IMR-90 (cell line): Measurements from ENCODE around the gene NANS. TPM values are rescaled to one million over a fixed set of nuclear protein-coding genes. Genes with fewer than 3 reads are reported as not detected.

Experiments used
- ATAC-seq: fragments of 200-7000 bp; cut with Tn5 transposase; 2 replicates; pipeline ENCODE4 v1.9.1; 2020; ENCODE audit warnings: low read depth, mild to moderate bottlenecking, moderate library complexity
- BruUV-seq: library from RNA; stranded (reverse); fragments of 400-500 nt; replicated peaks from 2 replicates; lab custom pipeline; 2021; lab: Mats Ljungman, UMichigan
- CTCF ChIA-PET: fragments of 300-600 bp; formaldehyde crosslinking; extraction: SDS; loops from one replicate; lab custom pipeline; 2021; ENCODE audit warnings: antibody characterized with exemption; lab: Yijun Ruan, JAX
- POLR2A ChIA-PET: fragments of 300-600 bp; sonication (Branson Sonifier 250); formaldehyde crosslinking; loops from one replicate; lab custom pipeline; 2022; ENCODE audit warnings: antibody characterized with exemption; ENCODE audit not compliant: unreplicated experiment; lab: Charles Lee
- DNase-seq: peaks from one replicate; pipeline ENCODE4 v3.0.0; 2013
- H2AFZ ChIP-seq: replicated peaks from 2 replicates; pipeline ENCODE3; 2013; ENCODE audit warnings: low read length, mild to moderate bottlenecking; ENCODE audit not compliant: poor library complexity
- H2AK5ac ChIP-seq: 2 replicates; pipeline ENCODE4 v1.6.1; 2013; ENCODE audit warnings: low read depth, low read length, inconsistent platforms
- H2AK9ac ChIP-seq: replicated peaks from 2 replicates; pipeline ENCODE3; 2013; ENCODE audit warnings: mild to moderate bottlenecking, low read depth, low read length, moderate library complexity; ENCODE audit not compliant: poor library complexity
- H2BK120ac ChIP-seq: 2 replicates; pipeline ENCODE4 v1.6.1; 2013; ENCODE audit warnings: low read depth, low read length, inconsistent platforms
- H2BK15ac ChIP-seq: 3 replicates; pipeline ENCODE4 v1.6.1; 2013; ENCODE audit warnings: low read depth, low read length, inconsistent platforms
- H2BK20ac ChIP-seq: 2 replicates; pipeline ENCODE4 v1.6.1; 2013; ENCODE audit warnings: low read depth, mild to moderate bottlenecking, inconsistent platforms, low read length, moderate library complexity
- H2BK5ac ChIP-seq: 2 replicates; pipeline ENCODE4 v1.6.1; 2013; ENCODE audit warnings: mild to moderate bottlenecking, low read depth, low read length, inconsistent platforms; ENCODE audit not compliant: poor library complexity, severe bottlenecking
- H3K14ac ChIP-seq: replicated peaks from 2 replicates; pipeline ENCODE4 v1.6.1; 2013; ENCODE audit warnings: low read depth, low read length, inconsistent platforms
- H3K18ac ChIP-seq: 2 replicates; pipeline ENCODE4 v1.6.1; 2013; ENCODE audit warnings: low read depth, low read length, control low read depth
- H3K23ac ChIP-seq: 2 replicates; pipeline ENCODE4 v1.6.1; 2013; ENCODE audit warnings: low read depth, low read length, inconsistent platforms
- H3K27ac ChIP-seq: 2 replicates; pipeline ENCODE4 v1.5.1; 2013; ENCODE audit warnings: mild to moderate bottlenecking, control low read depth, low read length; ENCODE audit not compliant: insufficient read depth
- H3K27me3 ChIP-seq: 2 replicates; pipeline ENCODE4 v1.6.1; 2013; ENCODE audit warnings: low read length; ENCODE audit not compliant: control insufficient read depth, insufficient read depth
- H3K36me3 ChIP-seq: 2 replicates; pipeline ENCODE4 v1.6.1; 2013; ENCODE audit warnings: low read length, mixed read lengths; ENCODE audit not compliant: control insufficient read depth, insufficient read depth
- H3K4ac ChIP-seq: 2 replicates; pipeline ENCODE4 v1.6.1; 2013; ENCODE audit warnings: low read depth, low read length, inconsistent platforms
- H3K4me1 ChIP-seq: 2 replicates; pipeline ENCODE4 v1.6.1; 2013; ENCODE audit warnings: low read length, mixed read lengths; ENCODE audit not compliant: control insufficient read depth, insufficient read depth
- H3K4me2 ChIP-seq: 2 replicates; pipeline ENCODE4 v1.6.1; 2013; ENCODE audit warnings: low read depth, mild to moderate bottlenecking, control low read depth, low read length, moderate library complexity
- H3K4me3 ChIP-seq: 2 replicates; pipeline ENCODE4 v1.5.1; 2013; ENCODE audit warnings: low read depth, mild to moderate bottlenecking, control low read depth, low read length, moderate library complexity; ENCODE audit not compliant: insufficient read depth
- H3K56ac ChIP-seq: 2 replicates; pipeline ENCODE4 v1.6.1; 2013; ENCODE audit warnings: low read length, inconsistent platforms; ENCODE audit not compliant: insufficient read depth; ENCODE audit errors: extremely low read depth
- H3K79me1 ChIP-seq, 2 experiments: 2 replicates each; pipeline ENCODE4 v1.6.1; 2013; ENCODE audit warnings: low read length in 2 of 2, inconsistent platforms in 1 of 2, low read depth in 1 of 2
- H3K9ac ChIP-seq: 2 replicates; pipeline ENCODE4 v1.6.1; 2013; ENCODE audit warnings: low read depth, low read length, control low read depth
- H3K9me1 ChIP-seq: 2 replicates; pipeline ENCODE4 v1.6.1; 2013; ENCODE audit warnings: low read length, inconsistent platforms; ENCODE audit not compliant: insufficient read depth
- H3K9me3 ChIP-seq: 2 replicates; pipeline ENCODE4 v1.6.1; 2013; ENCODE audit warnings: low read length; ENCODE audit not compliant: control insufficient read depth, insufficient read depth
- H4K20me1 ChIP-seq: 2 replicates; pipeline ENCODE4 v1.6.1; 2013; ENCODE audit warnings: low read length, inconsistent platforms; ENCODE audit not compliant: insufficient read depth
- H4K5ac ChIP-seq: 2 replicates; pipeline ENCODE4 v1.6.1; 2013; ENCODE audit warnings: mild to moderate bottlenecking, low read depth, low read length, control low read depth
- H4K8ac ChIP-seq, 2 experiments: 2 replicates each; pipeline ENCODE4 v1.6.1; 2013; ENCODE audit warnings: low read depth in 2 of 2, low read length in 2 of 2, control low read depth in 1 of 2, inconsistent platforms in 1 of 2
- H4K91ac ChIP-seq: 2 replicates; pipeline ENCODE4 v1.6.1; 2013; ENCODE audit warnings: low read depth, low read length, inconsistent platforms; ENCODE audit not compliant: insufficient read depth
- BHLHE40 ChIP-seq: fragments of 150-350 bp; IDR thresholded peaks from 2 replicates; pipeline ENCODE4 v1.6.1; 2016; ENCODE audit warnings: mild to moderate bottlenecking, low read depth, low read length
- CEBPB ChIP-seq: IDR thresholded peaks from 2 replicates; pipeline ENCODE4 v1.6.1; 2012; ENCODE audit warnings: low read depth, low read length, improper control_type of control experiment
- MAZ ChIP-seq: IDR thresholded peaks from 2 replicates; pipeline ENCODE4 v1.6.1; 2012; ENCODE audit warnings: low read depth, mild to moderate bottlenecking, low read length, improper control_type of control experiment, moderate library complexity, borderline replicate concordance
- MXI1 ChIP-seq: IDR thresholded peaks from 2 replicates; pipeline ENCODE4 v1.6.1; 2012; ENCODE audit warnings: low read depth, mild to moderate bottlenecking, low read length, moderate library complexity, borderline replicate concordance
- RAD21 ChIP-seq: IDR thresholded peaks from 2 replicates; pipeline ENCODE4 v1.6.1; 2012; ENCODE audit warnings: low read length, improper control_type of control experiment
- SMC3 ChIP-seq: fragments of 150-350 bp; IDR thresholded peaks from 2 replicates; pipeline ENCODE4 v1.6.1; 2016; ENCODE audit warnings: low read depth, mild to moderate bottlenecking, antibody characterized with exemption, low read length, moderate library complexity
- WGBS, 2 experiments: methylation state at CpG; one replicate each; pipeline versions ENCODE4 v1.1.5 to v1.1.7; 2013; ENCODE audit warnings: missing lambda C conversion rate in 2 of 2; ENCODE audit not compliant: insufficient read length in 1 of 2; ENCODE audit errors: extremely low coverage in 2 of 2; 5-methylcytosine and 5-hydroxymethylcytosine counted together
- dilution Hi-C: fragments of 300-500 bp; cut with HindIII; formaldehyde crosslinking; loops from one replicate; pipeline ENCODE4 v1.14.3; 2018; ENCODE audit warnings: low sequenced_read_pairs; ENCODE audit not compliant: unreplicated experiment
- in situ Hi-C: fragments of 300-500 bp; cut with MboI; formaldehyde crosslinking; loops from 3 replicates; pipeline ENCODE4 v1.14.3; 2019; ENCODE audit warnings: low sequenced_read_pairs, inconsistent platforms, mixed read lengths
- intact Hi-C: fragments of 100-400 bp; cut with micrococcal nuclease; formaldehyde crosslinking; loops from 2 replicates; pipeline ENCODE4 v1.10.0; 2022
- polyA plus RNA-seq, 3 experiments: library from polyadenylated mRNA; depleted of rRNA; stranded (reverse); fragments of >200 nt; gene quantifications; 2 replicates each; pipeline ENCODE4 v1.2.3, GENCODE V29; 2012; ENCODE audit warnings: low replicate concordance in 1 of 3
- total RNA-seq: library from RNA; depleted of rRNA; stranded (reverse); fragments of >200 nt; gene quantifications from 2 replicates; pipeline ENCODE4 v1.2.3, GENCODE V29; 2012

NANS gene
- total and polyA plus RNA-seq, 2 of the 4 experiments (the other 2 are of a cell fraction): 210 to 306 TPM

- BruUV-seq: no TSS peak
- Histone ChIP-seq H2BK5ac (no peak overlapping the region), H4K91ac (no peak overlapping the region), H3K79me1 (no peaks in the 10 kb centered on the region), H3K56ac (no peak overlapping the region), H2BK20ac (no peak overlapping the region), H4K8ac (no peak overlapping the region), H3K4ac (no peak overlapping the region), H3K14ac (no peak overlapping the region), H3K27ac (no peak overlapping the region), H3K9ac (no peak overlapping the region), H4K20me1 (no peaks in the 10 kb centered on the region), H2AK5ac (no peak overlapping the region), H3K9me1 (no peaks in the 10 kb centered on the region; the same call in 1 of the 2 replicates), H3K18ac (no peak overlapping the region), H3K9me3 (no peaks in the 10 kb centered on the region), H2AK9ac (no peak overlapping the region), H3K27me3 (no peaks in the 10 kb centered on the region), H3K4me2 (no peak overlapping the region), H2BK120ac (no peak overlapping the region), H4K5ac (no peak overlapping the region), H2AFZ (no peak overlapping the region), H3K36me3 (peaks cover 1% of the 10 kb centered on the region; the same call in 1 of the 2 replicates), H3K23ac (no peak overlapping the region), H3K4me1 (no peaks in the 10 kb centered on the region), H2BK15ac (no peak overlapping the region), H3K4me3 (no peak overlapping the region)
- whole genome bisulfite sequencing, 2 experiments: no CpG with 5 or more reads among the region's 5 CpGs
- CTCF ChIA-PET: no interaction called here
- ATAC-seq (no peak), DNase-seq (no peak)
- TF ChIP-seq MXI1 (no peak), BHLHE40 (no peak), SMC3 (no peak), MAZ (no peak), RAD21 (no peak), CEBPB (no peak)
- in situ Hi-C loops: no loop called here
- dilution Hi-C loops: no loop called here
- POLR2A ChIA-PET: no interaction called here
- intact Hi-C loops: no loop called here
These were observed 39.6 kb downstream of the NANS start for GRCh38 chr9:98096091-98096490.
